K562 (cell line): ENCODE results near the gene BCAS3. TPM values are rescaled to one million over a fixed set of nuclear protein-coding genes. Genes with fewer than 3 reads are reported as not detected.
A peak's percentile ranks its signal among the peaks of the same experiment; 100 is the strongest.

Experiments
- ATAC-seq: fragments of 200-7000 bp; cut with Tn5 transposase; 3 replicates; pipeline ENCODE4 v1.9.1; 2020; ENCODE audit warnings: moderate library complexity
- BruUV-seq: library from RNA; stranded (reverse); fragments of 400-500 nt; replicated peaks from 2 replicates; lab custom pipeline; 2021; lab: Mats Ljungman, UMichigan
- CTCF ChIA-PET: fragments of 300-600 bp; formaldehyde crosslinking; extraction: SDS; loops from one replicate; lab custom pipeline; 2021; ENCODE audit warnings: low intra/inter-chr PET ratio; lab: Yijun Ruan, JAX
- POLR2A ChIA-PET: fragments of 300-600, 350-650 bp; sonication (Branson Sonifier 250); formaldehyde crosslinking; extraction: SDS; loops from one replicate; lab custom pipeline; 2021; ENCODE audit warnings: antibody characterized with exemption, inconsistent platforms; lab: Yijun Ruan, JAX
- DNase-seq, 4 experiments: peaks; one replicate each; pipeline versions ENCODE4 v3.0.0 to v3.0.0-alpha.2; 2011 to 2018; ENCODE audit warnings: low spot score in 3 of 4, mixed read lengths in 3 of 4; ENCODE audit errors: extremely low read depth in 1 of 4
- FAIRE-seq: peaks from 2 replicates; lab custom pipeline; 2011; peaks lifted over from hg19 to GRCh38; lab: Jason Lieb, UNC
- H2AFZ ChIP-seq: 2 replicates; pipeline ENCODE4 v1.6.0; 2011; ENCODE audit warnings: low read depth, low read length, control low read depth, inconsistent platforms
- H3K27ac ChIP-seq: fragments of 200-600 bp; 3 replicates; pipeline ENCODE4 v1.8.0; 2011; ENCODE audit warnings: low read depth, mild to moderate bottlenecking, control low read depth, inconsistent platforms, low read length, moderate library complexity, mixed read lengths; ENCODE audit errors: extremely low read depth
- H3K27me3 ChIP-seq, 2 experiments: fragments of 300-600 bp in 1 of 2; 2 replicates in 1 of 2; 3 replicates in 1 of 2; pipeline versions ENCODE4 v1.6.0 to v1.8.0; 2011; ENCODE audit warnings: inconsistent platforms in 2 of 2, low read length in 2 of 2, mild to moderate bottlenecking in 1 of 2, mixed read lengths in 1 of 2, moderate library complexity in 1 of 2; ENCODE audit not compliant: control insufficient read depth in 2 of 2, insufficient read depth in 2 of 2
- H3K36me3 ChIP-seq: fragments of 300-600 bp; 3 replicates; pipeline ENCODE4 v1.8.0; 2011; ENCODE audit warnings: mild to moderate bottlenecking, low read length, inconsistent platforms; ENCODE audit not compliant: control insufficient read depth, insufficient read depth
- H3K4me1 ChIP-seq, 2 experiments: fragments of 200-600 bp in 1 of 2; replicated peaks in 1 of 2; 2 replicates in 1 of 2; 3 replicates in 1 of 2; pipeline versions ENCODE4 v1.5.1 to v1.8.0; 2011; ENCODE audit warnings: inconsistent platforms in 2 of 2, low read length in 2 of 2, mild to moderate bottlenecking in 1 of 2, mixed read lengths in 1 of 2, moderate library complexity in 1 of 2; ENCODE audit not compliant: control insufficient read depth in 2 of 2, insufficient read depth in 2 of 2
- H3K4me2 ChIP-seq: 2 replicates; pipeline ENCODE4 v1.6.1; 2011; ENCODE audit warnings: low read length, control low read depth, inconsistent platforms, mixed read lengths; ENCODE audit not compliant: insufficient read depth
- H3K4me3 ChIP-seq: fragments of 200-600 bp; sonication (generic), shearing (Covaris generic); 2 replicates; pipeline ENCODE4 v1.5.1; 2016; ENCODE audit warnings: control low read depth, inconsistent platforms
- H3K79me2 ChIP-seq: fragments of 200-600 bp; 3 replicates; pipeline ENCODE4 v1.8.0; 2011; ENCODE audit warnings: low read length, inconsistent platforms; ENCODE audit not compliant: control insufficient read depth, insufficient read depth
- H3K9ac ChIP-seq, 2 experiments: 2 replicates each; pipeline versions ENCODE4 v1.6.0 to v1.6.1; 2011; ENCODE audit warnings: low read depth in 2 of 2, low read length in 2 of 2, control low read depth in 1 of 2, inconsistent platforms in 1 of 2, mild to moderate bottlenecking in 1 of 2, mixed read lengths in 1 of 2; ENCODE audit not compliant: insufficient read depth in 1 of 2
- H3K9me1 ChIP-seq: one replicate; pipeline ENCODE4 v1.6.0; 2011; ENCODE audit warnings: inconsistent platforms, mild to moderate bottlenecking, low read length, moderate library complexity; ENCODE audit not compliant: control insufficient read depth, insufficient read depth
- H3K9me3 ChIP-seq: replicated peaks from 2 replicates; pipeline ENCODE4 v1.5.1; 2011; ENCODE audit warnings: low read depth, low read length, inconsistent platforms; ENCODE audit not compliant: control insufficient read depth, insufficient read depth
- H4K20me1 ChIP-seq: replicated peaks from 2 replicates; pipeline ENCODE4 v1.6.1; 2011; ENCODE audit warnings: low read length, inconsistent platforms, mixed read lengths; ENCODE audit not compliant: control insufficient read depth, insufficient read depth
- E2F5 ChIP-seq: sonication (generic); formaldehyde crosslinking; IDR thresholded peaks from 2 replicates; pipeline ENCODE4 v1.8.0; 2022; ENCODE audit warnings: mild to moderate bottlenecking, missing genetic modification reagents
- ESRRB ChIP-seq: fragments of 250-450 bp; sonication (Bioruptor Pico); IDR thresholded peaks from 2 replicates; pipeline ENCODE4 v1.5.0; 2020; ENCODE audit warnings: mild to moderate bottlenecking, moderate library complexity, borderline replicate concordance
- HBP1 ChIP-seq: fragments of 450-650 bp; formaldehyde crosslinking; IDR thresholded peaks from 2 replicates; pipeline ENCODE4 v1.4.0; 2022; ENCODE audit warnings: missing genetic modification characterization
- MAFF ChIP-seq: IDR thresholded peaks from 2 replicates; pipeline ENCODE4 v1.6.1; 2012; ENCODE audit warnings: low read length, improper control_type of control experiment
- SREBF2 ChIP-seq: sonication (generic); formaldehyde crosslinking; IDR thresholded peaks from 2 replicates; pipeline ENCODE4 v1.4.0; 2020; ENCODE audit warnings: mild to moderate bottlenecking, missing genetic modification reagents
- U2AF1 ChIP-seq: fragments of 200-400 bp; formaldehyde crosslinking; optimal IDR thresholded peaks from 2 replicates; pipeline ENCODE3; 2017; ENCODE audit warnings: mild to moderate bottlenecking, low read depth, low read length, moderate library complexity
- ZBTB11 ChIP-seq, 3 experiments: fragments of 200-800 bp in 1 of 3; fragments of 250-450 bp in 1 of 3; fragments of 450-650 bp in 1 of 3; sonication (Bioruptor Pico) in 1 of 3; sonication (Bioruptor generic) in 1 of 3; formaldehyde crosslinking in 1 of 3; IDR thresholded peaks; 2 replicates each; pipeline versions ENCODE4 v1.6.1 to v1.8.0; 2016 to 2022; ENCODE audit warnings: mild to moderate bottlenecking in 2 of 3, missing genetic modification characterization in 2 of 3, missing compliant biosample characterization in 1 of 3, moderate library complexity in 1 of 3
- WGBS: fragments of 100-300 bp; shearing (Covaris generic); methylation state at CpG from one replicate; pipeline ENCODE4 v1.1.6; 2016; ENCODE audit warnings: low coverage, mixed read lengths; ENCODE audit not compliant: insufficient coverage; ENCODE audit errors: missing lambda C conversion rate; 5-methylcytosine and 5-hydroxymethylcytosine counted together
- in situ Hi-C: fragments of 300-500 bp; cut with MboI; formaldehyde crosslinking; loops from 4 replicates; pipeline ENCODE4 v1.15.0; 2018; ENCODE audit warnings: inconsistent platforms, mixed read lengths
- intact Hi-C: fragments of 100-400 bp; cut with micrococcal nuclease; formaldehyde crosslinking; loops from 2 replicates; pipeline ENCODE4 v1.14.2; 2022
- polyA plus RNA-seq, 8 experiments: library from polyadenylated mRNA; depleted of rRNA in 4 of 8; stranded (reverse) in 5 of 8; unstranded in 3 of 8; fragments of >200 nt; fragmentation: Nextera tagmentation in 2 of 8; fragmentation: Illumina TruSeq in 1 of 8; extraction: Ambion mirVana in 2 of 8; extraction: Trizol in 1 of 8; gene quantifications; 2 replicates each; pipeline versions ENCODE4 v1.2.1 to v1.2.3, GENCODE V29; 2011 to 2014; ENCODE audit warnings: inconsistent platforms in 1 of 8, missing spikeins in 1 of 8
- total RNA-seq, 7 experiments: library from RNA; depleted of rRNA in 6 of 7; stranded (reverse); fragments of >200 nt in 6 of 7; fragmentation: Illumina TruSeq in 2 of 7; extraction: Trizol in 2 of 7; gene quantifications; 2 replicates each; pipeline versions ENCODE4 v1.2.1 to v1.2.3, GENCODE V29; 2011 to 2021; ENCODE audit warnings: low replicate concordance in 1 of 7

BCAS3 gene
- total and polyA plus RNA-seq, 9 of the 15 experiments (the other 6 are each of a cell fraction or from before 2014, with no cell fraction given), result 1.9 to 5.5 (median 3.5) TPM

GRCh38 chr17:60751884-60752283 lies 74.2 kb downstream of the BCAS3 start:
- Histone ChIP-seq H3K9me1 (no peaks in the 10 kb centered on the region), H3K27ac (no peak overlapping the region), H2AFZ (no peak overlapping the region), H3K4me1 (no peaks in the 10 kb centered on the region), H3K36me3 (no peaks in the 10 kb centered on the region), H3K9ac (no peak overlapping the region), H3K9me3 (peaks cover 3% of the 10 kb centered on the region; the same call in 1 of the 2 replicates), H4K20me1 (no peaks in the 10 kb centered on the region), H3K4me3 (no peak overlapping the region), H3K79me2 (no peaks in the 10 kb centered on the region), H3K4me2 (no peak overlapping the region), H3K27me3 (no peaks in the 10 kb centered on the region; a peak in 2 of 5 replicates)
- CTCF ChIA-PET, result no interaction called here
- no peak for ATAC-seq
- FAIRE-seq, result no peak
- TF ChIP-seq ESRRB (CRISPR knock-in tag), result no peak
- TF ChIP-seq SREBF2 (CRISPR knock-in tag), result no peak
- no peak for TF ChIP-seq E2F5 (CRISPR knock-in tag)
- no peak for TF ChIP-seq MAFF
- no peak for TF ChIP-seq U2AF1
- no peak for TF ChIP-seq HBP1 (CRISPR knock-in tag)
- TF ChIP-seq ZBTB11 (CRISPR knock-in tag; IDR thresholded peaks at IDR 0.05), result peak in 1 of 3 experiments; percentile 71; a peak in 2 of 6 replicates
- no peak for DNase-seq
- in situ Hi-C loops (no loop called here), intact Hi-C loops (no loop called here)
- POLR2A ChIA-PET, result no interaction called here
- WGBS, result 6% methylated on average over 1 of the region's 1 CpG
- BruUV-seq, result no TSS peak
